Lower leg skin (tissue), 4 donors: ENCODE data around the gene PLEKHO2. TPM values are rescaled to one million over a fixed set of nuclear protein-coding genes. Genes with fewer than 3 reads are reported as not detected.

Experiments used
- DNase-seq, 2 donors: peaks; one replicate each; pipeline ENCODE4 v3.0.0-alpha.2; 2019; ENCODE audit warnings: low spot score in 2 of 2
- H3K4me3 ChIP-seq: fragments of 200-600 bp; sonication (generic); 2 replicates; pipeline ENCODE4 v1.5.1; 2017; ENCODE audit warnings: mild to moderate bottlenecking, low read depth; ENCODE audit not compliant: poor library complexity, severe bottlenecking
- POLR2A ChIP-seq, 2 donors: fragments of 450-650 bp; IDR thresholded peaks; one replicate each; pipeline ENCODE4 v1.6.1; 2016 to 2017; ENCODE audit warnings: antibody characterized with exemption in 2 of 2, mild to moderate bottlenecking in 1 of 2, moderate library complexity in 1 of 2
- WGBS, 2 donors: methylation state at CpG; one replicate each; pipeline ENCODE4 v1.1.5; 2018; 5-methylcytosine and 5-hydroxymethylcytosine counted together
- intact Hi-C: fragments of 100-400 bp; cut with DNase I; formaldehyde crosslinking; loops from one replicate; pipeline ENCODE4 v1.15.0; 2023; ENCODE audit warnings: low total_unique reads
- total RNA-seq, 4 donors: library from RNA; depleted of rRNA; stranded (reverse); fragments of >200 nt; gene quantifications; one replicate each; pipeline ENCODE4 v1.1.0, GENCODE V29; 2016
- TF ChIP-seq, protein P1 (sequence below), 3 donors: fragments of 450-650 bp; IDR thresholded peaks; one replicate each; pipeline ENCODE4 v1.5.1; 2016; ENCODE audit warnings: antibody characterized with exemption in 3 of 3, mild to moderate bottlenecking in 3 of 3, moderate library complexity in 2 of 3

Gene PLEKHO2
- total RNA-seq, 4 donors from 2014 or later, result 5.7 to 15.6 (median 7.3) TPM

DNA sequence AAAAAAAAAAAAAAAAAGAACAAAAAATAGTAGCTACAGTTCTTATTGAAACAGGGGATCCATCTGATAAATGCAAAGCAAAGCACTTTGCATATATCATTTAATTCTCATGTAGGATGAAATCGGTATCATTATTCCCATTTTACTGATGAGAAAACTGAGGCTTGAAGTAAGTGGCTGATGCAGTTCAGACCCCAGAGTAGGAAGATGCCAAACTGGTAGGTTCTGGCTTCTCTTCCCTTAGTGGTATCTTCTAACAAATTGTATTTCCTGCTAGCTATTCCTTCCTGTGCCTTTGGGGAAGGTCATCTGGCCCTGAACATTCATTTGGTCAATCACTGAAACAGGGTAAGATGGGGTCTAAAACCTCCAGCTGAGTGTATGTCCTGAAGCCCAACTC is 38.2 kb upstream of the PLEKHO2 start:
- intact Hi-C loops, result loop anchor here (5.0 kb wide), 1 partner anchor 399 kb away; no protein-coding TSS in a partner anchor
- DNase-seq, result no peak
- TF ChIP-seq POLR2A (IDR thresholded peaks at IDR 0.05), result no peak
- TF ChIP-seq, protein P1, sequence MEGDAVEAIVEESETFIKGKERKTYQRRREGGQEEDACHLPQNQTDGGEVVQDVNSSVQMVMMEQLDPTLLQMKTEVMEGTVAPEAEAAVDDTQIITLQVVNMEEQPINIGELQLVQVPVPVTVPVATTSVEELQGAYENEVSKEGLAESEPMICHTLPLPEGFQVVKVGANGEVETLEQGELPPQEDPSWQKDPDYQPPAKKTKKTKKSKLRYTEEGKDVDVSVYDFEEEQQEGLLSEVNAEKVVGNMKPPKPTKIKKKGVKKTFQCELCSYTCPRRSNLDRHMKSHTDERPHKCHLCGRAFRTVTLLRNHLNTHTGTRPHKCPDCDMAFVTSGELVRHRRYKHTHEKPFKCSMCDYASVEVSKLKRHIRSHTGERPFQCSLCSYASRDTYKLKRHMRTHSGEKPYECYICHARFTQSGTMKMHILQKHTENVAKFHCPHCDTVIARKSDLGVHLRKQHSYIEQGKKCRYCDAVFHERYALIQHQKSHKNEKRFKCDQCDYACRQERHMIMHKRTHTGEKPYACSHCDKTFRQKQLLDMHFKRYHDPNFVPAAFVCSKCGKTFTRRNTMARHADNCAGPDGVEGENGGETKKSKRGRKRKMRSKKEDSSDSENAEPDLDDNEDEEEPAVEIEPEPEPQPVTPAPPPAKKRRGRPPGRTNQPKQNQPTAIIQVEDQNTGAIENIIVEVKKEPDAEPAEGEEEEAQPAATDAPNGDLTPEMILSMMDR (IDR thresholded peaks at IDR 0.05), result no peak
- H3K4me3 ChIP-seq, result no peak overlapping the region
- WGBS, 2 donors, result 92 to 97% methylated on average over 1 of the region's 1 CpG

DNA sequence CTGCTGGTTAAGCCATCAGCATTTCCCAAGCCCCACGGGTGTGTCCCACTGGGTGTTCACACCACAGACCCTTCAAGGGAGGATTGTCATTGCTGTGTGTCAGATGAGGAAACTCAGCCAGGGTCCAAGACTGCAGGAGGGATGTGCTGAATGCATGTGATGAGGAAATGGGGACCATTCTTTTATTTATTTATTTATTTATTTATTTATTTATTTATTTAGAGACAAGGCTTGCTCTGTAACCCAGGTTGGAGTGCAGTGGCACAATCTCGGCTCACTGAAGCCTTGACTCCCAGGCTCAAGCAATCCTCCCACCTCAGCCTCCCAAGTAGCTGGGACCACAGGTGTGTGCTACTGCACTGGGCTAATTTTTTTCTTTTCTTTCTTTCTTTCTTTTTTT is 37.1 kb upstream of the PLEKHO2 start:
- intact Hi-C loops, result loop anchor here (5.0 kb wide), 1 partner anchor 398 kb away; no protein-coding TSS in a partner anchor

DNA sequence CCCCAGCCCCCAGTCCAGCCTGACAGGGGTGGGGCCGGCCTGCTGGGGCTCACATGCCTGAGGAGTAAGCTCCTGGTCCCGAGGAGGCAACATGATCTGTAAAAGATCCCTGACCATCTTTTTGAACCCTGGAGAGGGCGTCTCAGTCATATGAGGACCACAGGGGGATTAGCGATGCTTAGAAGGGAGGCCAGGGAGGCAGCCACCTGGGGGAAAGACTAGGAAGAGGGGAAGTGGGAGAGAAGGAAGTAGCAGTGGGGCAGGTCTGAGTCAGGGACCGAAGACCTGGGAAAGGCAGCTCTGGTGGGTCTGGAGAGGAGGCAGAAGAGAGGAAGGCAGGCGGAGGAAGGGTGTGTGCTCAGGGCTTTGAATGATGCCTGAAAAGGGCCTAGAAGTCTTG is 35.2 kb upstream of the PLEKHO2 start:
- no peak overlapping the region for H3K4me3 ChIP-seq
- TF ChIP-seq POLR2A (IDR thresholded peaks at IDR 0.05), result no peak
- TF ChIP-seq, protein P1 (IDR thresholded peaks at IDR 0.05), result no peak
- 78 to 89% methylated on average over 6 of the region's 6 CpGs for WGBS, 2 donors
- no peak for DNase-seq
- intact Hi-C loops, result no loop called here

More for the DNA sequence above, 37.1 kb upstream of the PLEKHO2 start:
- H3K4me3 ChIP-seq, result no peak overlapping the region
- DNase-seq, result no peak
- no peak for TF ChIP-seq POLR2A (IDR thresholded peaks at IDR 0.05)
- TF ChIP-seq, protein P1 (IDR thresholded peaks at IDR 0.05), result no peak
- WGBS, 2 donors, result 41 to 43% methylated on average over 2 of the region's 2 CpGs

DNA sequence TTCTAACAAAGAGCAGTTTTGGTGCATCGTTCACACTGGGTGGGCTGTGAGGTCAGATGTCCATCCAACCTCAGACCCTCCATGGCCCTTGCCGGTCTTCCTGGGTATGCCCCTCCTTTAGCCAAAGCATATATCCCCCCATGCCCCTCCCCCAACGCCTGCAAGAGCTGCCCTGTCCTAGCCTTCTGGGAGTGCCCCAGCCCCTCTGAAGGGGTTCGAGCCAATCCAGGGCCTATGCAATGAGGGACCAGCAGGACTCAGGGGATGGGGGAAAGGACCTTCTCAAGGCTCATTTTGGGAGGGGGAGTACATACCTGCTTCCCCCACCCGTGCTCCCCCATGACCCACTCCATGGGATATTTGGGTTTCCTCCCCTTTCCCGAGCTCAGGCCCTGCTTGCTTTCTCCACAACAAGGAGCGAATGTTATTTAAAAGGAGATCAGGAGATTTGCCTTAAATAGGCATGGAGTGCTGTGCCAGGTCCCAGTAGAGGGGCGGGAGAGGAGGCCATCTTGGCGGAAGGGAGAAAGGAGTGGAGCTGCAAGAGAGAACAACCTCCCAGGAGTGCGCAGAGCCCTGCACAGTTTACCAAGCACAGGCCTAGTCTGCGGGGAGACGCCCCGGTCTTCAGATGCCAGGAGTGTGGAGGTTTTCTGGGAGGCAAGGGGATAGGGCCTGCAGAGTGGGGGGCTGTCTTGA is 34.5 kb upstream of the PLEKHO2 start:
- H3K4me3 ChIP-seq, result no peak overlapping the region
- 78 to 85% methylated on average over 13 of the region's 13 CpGs for WGBS, 2 donors

DNA sequence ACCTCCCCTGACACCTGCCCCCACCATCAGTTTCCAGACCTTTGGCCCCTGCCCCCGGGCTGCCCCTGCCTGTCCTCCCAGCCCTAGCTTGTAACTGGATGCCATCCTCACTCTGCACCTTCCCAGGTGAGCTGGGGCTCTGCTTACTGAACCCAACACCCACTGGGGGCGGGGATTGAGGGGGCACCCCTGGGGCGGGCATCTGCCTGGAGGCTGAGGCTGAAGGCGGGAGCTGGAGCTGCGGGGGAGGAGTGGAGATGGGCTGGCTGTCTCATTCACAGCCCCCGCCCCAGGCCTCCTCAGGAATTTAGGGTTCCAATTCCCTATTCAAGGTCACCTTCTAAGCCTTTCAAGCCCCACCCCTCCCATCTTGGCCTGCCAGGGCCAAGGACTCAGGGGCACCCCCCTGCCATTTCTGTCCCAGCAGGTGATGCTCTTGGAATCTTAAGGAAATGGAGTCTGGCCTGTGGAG is 33.9 kb upstream of the PLEKHO2 start:
- no peak overlapping the region for H3K4me3 ChIP-seq
- WGBS, 2 donors, result 76 to 82% methylated on average over 5 to 6 of the region's 6 CpGs
- intact Hi-C loops, result loop anchor here (1.0 kb wide), 1 partner anchor 75 kb away; no protein-coding TSS in a partner anchor
- no peak for DNase-seq
- TF ChIP-seq, protein P1 (IDR thresholded peaks at IDR 0.05), result no peak
- no peak for TF ChIP-seq POLR2A (IDR thresholded peaks at IDR 0.05)

More for the DNA sequence above, 34.5 kb upstream of the PLEKHO2 start:
- TF ChIP-seq, protein P1 (IDR thresholded peaks at IDR 0.05), result no peak
- TF ChIP-seq POLR2A (IDR thresholded peaks at IDR 0.05), result no peak
- intact Hi-C loops, result no loop called here
- no peak for DNase-seq
